Measurements from ENCODE around the gene TMEM25. TPM values are rescaled to one million over a fixed set of nuclear protein-coding genes. Genes with fewer than 3 reads are reported as not detected.

TMEM25 gene
- total RNA-seq, 4 donors from 2014 or later: 2.5 to 36.6 (median 10.7) TPM

- no peak for ATAC-seq
- no peak overlapping the region for H3K27ac ChIP-seq
- in situ Hi-C loops (cut with MboI; ENCODE audit: low sequenced_read_pairs in 4 of 4) (no loop called here), intact Hi-C loops (cut with DNase I; ENCODE audit: low total_unique reads) (no loop called here)
- H3K4me3 ChIP-seq: no peak overlapping the region
- TF ChIP-seq POLR2A (IDR thresholded peaks at IDR 0.05) (no peak), CTCF (IDR thresholded peaks at IDR 0.05 in 4 of 5, conservative IDR thresholded peaks at IDR 0.05 in 1 of 5) (no peak)
- peaks cover 0 to 4% of the 10 kb centered on the region in 2 donors for H3K4me1 ChIP-seq
- H3K27me3 ChIP-seq: no peaks in the 10 kb centered on the region
- H3K9me3 ChIP-seq: no peaks in the 10 kb centered on the region
- no peak for DNase-seq
- peaks cover 11 to 45% of the 10 kb centered on the region in 2 donors for H3K36me3 ChIP-seq
Measured at GRCh38 chr11:118524356-118524755, 6.6 kb upstream of the TMEM25 start.

GRCh38 chr11:118524757-118525470 is 6.1 kb upstream of the TMEM25 start:
- H3K27me3 ChIP-seq: no peaks in the 10 kb centered on the region
- TF ChIP-seq CTCF (IDR thresholded peaks at IDR 0.05 in 4 of 5, conservative IDR thresholded peaks at IDR 0.05 in 1 of 5) (no peak), POLR2A (IDR thresholded peaks at IDR 0.05) (no peak)
- peaks cover 6 to 39% of the 10 kb centered on the region in 2 donors for H3K36me3 ChIP-seq
- no peak for DNase-seq
- no peak overlapping the region for H3K27ac ChIP-seq
- intact Hi-C loops (cut with DNase I; ENCODE audit: low total_unique reads): no loop called here
- H3K9me3 ChIP-seq: no peaks in the 10 kb centered on the region
- H3K4me1 ChIP-seq: peaks cover 5 to 9% of the 10 kb centered on the region in 2 donors
- in situ Hi-C loops (cut with MboI; ENCODE audit: low sequenced_read_pairs in 4 of 4): no loop called here
- no peak for ATAC-seq
- no peak overlapping the region for H3K4me3 ChIP-seq

- no peak for TF ChIP-seq CTCF (IDR thresholded peaks at IDR 0.05 in 4 of 5, conservative IDR thresholded peaks at IDR 0.05 in 1 of 5)
- in situ Hi-C loops (cut with MboI; ENCODE audit: low sequenced_read_pairs in 4 of 4) (no loop called here), intact Hi-C loops (cut with DNase I; ENCODE audit: low total_unique reads) (no loop called here)
- no peak for DNase-seq
- Histone ChIP-seq H3K27ac (no peak overlapping the region), H3K4me1 (peaks cover 11 to 19% of the 10 kb centered on the region in 2 donors), H3K27me3 (no peaks in the 10 kb centered on the region), H3K9me3 (no peaks in the 10 kb centered on the region), H3K4me3 (no peak overlapping the region), H3K36me3 (peaks cover 0 to 21% of the 10 kb centered on the region in 2 donors)
- ATAC-seq: no peak
Measured at GRCh38 chr11:118526688-118527087, 4.3 kb upstream of the TMEM25 start.

GRCh38 chr11:118527109-118527508 is 3.9 kb upstream of the TMEM25 start, which contains the start of gene TTC36:
Gene TTC36, plus strand, starts transcription at chr11:118527474. Its CDS starts 21 bp downstream, at chr11:118527495.
- Histone ChIP-seq H3K27ac (no peak within 1 kb of the TSS), H3K36me3 (peaks cover 0 to 17% of the 10 kb centered on the region in 2 donors), H3K9me3 (no peaks in the 10 kb centered on the region), H3K4me3 (no peak within 1 kb of the TSS), H3K4me1 (peaks cover 13 to 19% of the 10 kb centered on the region in 2 donors), H3K27me3 (no peaks in the 10 kb centered on the region)
- in situ Hi-C loops (cut with MboI; ENCODE audit: low sequenced_read_pairs in 4 of 4): no loop called here
- ATAC-seq (no peak), DNase-seq (no peak)
- TF ChIP-seq POLR2A (IDR thresholded peaks at IDR 0.05): no peak
- TF ChIP-seq CTCF (IDR thresholded peaks at IDR 0.05 in 4 of 5, conservative IDR thresholded peaks at IDR 0.05 in 1 of 5): no peak
- intact Hi-C loops (cut with DNase I; ENCODE audit: low total_unique reads): no loop called here

All from gastrocnemius medialis (tissue), 4 donors.